Tongue (tissue), 2 donors: ENCODE measurements around the gene QRFPR. TPM values are rescaled to one million over a fixed set of nuclear protein-coding genes. Genes with fewer than 3 reads are reported as not detected.
A peak's percentile ranks its signal among the peaks of the same experiment; 100 is the strongest.
"Not testable (repeated sequence)": the region's sequence is repeated elsewhere in the genome, so short reads cannot be mapped to it uniquely, and the experiment has no call there.

Experiments
- DNase-seq: peaks from one replicate; pipeline ENCODE4 v3.0.0-alpha.2; 2015
- total RNA-seq: library from RNA; depleted of rRNA; stranded (reverse); fragments of >200 nt; gene quantifications from one replicate; pipeline ENCODE4 v1.2.3, GENCODE V29; 2014

QRFPR gene
- 0.62 TPM for total RNA-seq

- peak; percentile 12 for DNase-seq
These were observed at the start of gene QRFPR for GRCh38 chr4:121380776-121381462. Gene QRFPR, minus strand, starts transcription at chr4:121381018. Its CDS starts 371 bp downstream, at chr4:121380647.

GRCh38 chr4:121428721-121429120 is 47.9 kb upstream of the QRFPR start:
- no peak for DNase-seq

GRCh38 chr4:121421594-121421993 is 40.8 kb upstream of the QRFPR start:
- DNase-seq = peak; percentile 2

- no peak for DNase-seq
These were observed 30.4 kb upstream of the QRFPR start for GRCh38 chr4:121411151-121411744.

GRCh38 chr4:121408567-121408966 is 27.7 kb upstream of the QRFPR start:
- not testable (repeated sequence) for DNase-seq

GRCh38 chr4:121400632-121401031 is 19.8 kb upstream of the QRFPR start:
- no peak for DNase-seq

- DNase-seq = peak; percentile 73
These were observed 17.3 kb upstream of the QRFPR start for GRCh38 chr4:121397941-121398601.

- peak; percentile 18 for DNase-seq
These were observed 16.6 kb upstream of the QRFPR start for GRCh38 chr4:121397434-121397833.

- no peak for DNase-seq
These were observed 11.7 kb upstream of the QRFPR start for GRCh38 chr4:121392426-121393086.

GRCh38 chr4:121390335-121390734 is 9.5 kb upstream of the QRFPR start:
- peak; percentile 56 for DNase-seq

GRCh38 chr4:121379276-121379675 is 1.5 kb downstream of the QRFPR start:
- DNase-seq = no peak

GRCh38 chr4:121377076-121377475 is 3.7 kb downstream of the QRFPR start:
- DNase-seq = no peak

- DNase-seq = no peak
These were observed 4.3 kb downstream of the QRFPR start for GRCh38 chr4:121376556-121376955.

- DNase-seq = no peak
These were observed 4.7 kb downstream of the QRFPR start for GRCh38 chr4:121376097-121376496.

GRCh38 chr4:121375262-121375661 is 5.6 kb downstream of the QRFPR start:
- no peak for DNase-seq

- DNase-seq = no peak
These were observed 7.0 kb downstream of the QRFPR start for GRCh38 chr4:121373841-121374240.

- DNase-seq = peak; percentile 78
These were observed 10.0 kb downstream of the QRFPR start for GRCh38 chr4:121370729-121371325.

GRCh38 chr4:121360495-121360894 is 20.3 kb downstream of the QRFPR start:
- no peak for DNase-seq

- DNase-seq = no peak
These were observed 22.3 kb downstream of the QRFPR start for GRCh38 chr4:121358473-121358872.

GRCh38 chr4:121353213-121353612 is 27.6 kb downstream of the QRFPR start:
- no peak for DNase-seq

- DNase-seq = no peak
These were observed 36.7 kb downstream of the QRFPR start for GRCh38 chr4:121344098-121344497.

- no peak for DNase-seq
These were observed 40.6 kb downstream of the QRFPR start for GRCh38 chr4:121340247-121340646.

GRCh38 chr4:121339824-121340223 is 41.0 kb downstream of the QRFPR start:
- DNase-seq = no peak
